Ovary (tissue), 9 donors: Measurements from ENCODE around the gene NCAPD2. TPM values are rescaled to one million over a fixed set of nuclear protein-coding genes. Genes with fewer than 3 reads are reported as not detected.

Experiments used
- DNase-seq, 5 donors: peaks; one replicate each; pipeline ENCODE4 v3.0.0-alpha.2; 2019 to 2020
- H3K27ac ChIP-seq, 2 donors: fragments of 200-600 bp; one replicate each; pipeline versions ENCODE4 v1.5.1 to v1.8.0; 2019 to 2022
- H3K27me3 ChIP-seq: fragments of 200-600 bp; one replicate; pipeline ENCODE4 v1.8.0; 2022
- H3K36me3 ChIP-seq: fragments of 200-600 bp; sonication (generic); one replicate; pipeline ENCODE4 v1.5.1; 2019
- H3K4me1 ChIP-seq: one replicate; pipeline ENCODE4 v1.8.1; 2013; ENCODE audit warnings: mild to moderate bottlenecking, moderate library complexity; ENCODE audit not compliant: insufficient read depth
- H3K4me3 ChIP-seq: fragments of 200-600 bp; sonication (generic); one replicate; pipeline ENCODE4 v1.5.1; 2017
- H3K9me3 ChIP-seq, 2 donors: fragments of 200-600 bp in 1 of 2; sonication (generic) in 1 of 2; one replicate each; pipeline versions ENCODE4 v1.5.1 to v1.8.1; 2013 to 2019; ENCODE audit warnings: mild to moderate bottlenecking in 1 of 2, moderate library complexity in 1 of 2
- EP300 ChIP-seq: sonication (generic); formaldehyde crosslinking; IDR thresholded peaks from one replicate; pipeline ENCODE4 v1.6.1; 2017; ENCODE audit warnings: antibody characterized with exemption
- POLR2A ChIP-seq: fragments of 450-650 bp; IDR thresholded peaks from one replicate; pipeline ENCODE4 v1.6.1; 2017; ENCODE audit warnings: antibody characterized with exemption, mild to moderate bottlenecking, moderate library complexity
- WGBS, 3 donors: extraction: QIAGEN DNeasy Blood & Tissue Kit in 1 of 3; methylation state at CpG; one replicate each; pipeline versions ENCODE4 v1.1.5 to v1.1.7; 2013 to 2017; 5-methylcytosine and 5-hydroxymethylcytosine counted together
- intact Hi-C, 4 donors: fragments of 100-400 bp; cut with DNase I; formaldehyde crosslinking; loops; one replicate each; pipeline versions ENCODE4 v1.11.0 to v1.15.1; 2022 to 2023
- polyA plus RNA-seq, 2 donors: library from polyadenylated mRNA; stranded (reverse); fragments of 200-250 nt in 1 of 2; fragments of 350-450 nt in 1 of 2; fragmentation: Illumina TruSeq in 1 of 2; extraction: RNeasy Lipid Tissue Mini Kit (QIAGEN cat#74804) in 1 of 2; gene quantifications; one replicate each; pipeline ENCODE4 v1.2.3, GENCODE V29; 2013 to 2014
- total RNA-seq, 7 donors: library from RNA; depleted of rRNA in 2 of 7; stranded (reverse); fragments of >200 nt in 2 of 7; fragmentation: NEBNext Ultra II Directional in 3 of 7; extraction: Animal tissue kit (Norgen Biotek cat#: 25700) in 3 of 7; gene quantifications; one replicate each; pipeline versions ENCODE4 v1.1.0 to v1.2.4, GENCODE V29; 2016 to 2023
- TF ChIP-seq, protein P1 (sequence below), 3 donors: fragments of 450-650 bp in 2 of 3; fragments of 200-600 bp in 1 of 3; IDR thresholded peaks; one replicate each; pipeline versions ENCODE4 v1.5.1 to v1.8.0; 2016 to 2022; ENCODE audit warnings: antibody characterized with exemption in 3 of 3, mild to moderate bottlenecking in 1 of 3
- donor health status: DM: no; HTN: no; CAD: no; lungs with moderate emphysema.
- donor health status: DM: no; HTN: no; CAD: no.
- donor health status: Bipolar disorder and iron deficiency.
- donor health status: DM: yes; HTN: yes; CAD: no.
- donor health status: DM: no; HTN: no; CAD: no.
- donor health status: DM: yes; HTN: yes; CAD: no.

The NCAPD2 gene
- total and polyA plus RNA-seq, 9 donors = 8.8 to 19.5 (median 16.4) TPM

GRCh38 chr12:6450091-6450868, 43.6 kb upstream of the NCAPD2 start:
- Histone ChIP-seq H3K36me3 (no peaks in the 10 kb centered on the region), H3K4me3 (peak overlapping the region; percentile 59), H3K27me3 (no peaks in the 10 kb centered on the region), H3K9me3 (no peaks in the 10 kb centered on the region), H3K4me1 (peaks cover 17% of the 10 kb centered on the region), H3K27ac (peak overlapping the region; percentile 94)
- 49 to 58% (median 50%) methylated on average over 16 of the region's 16 CpGs for WGBS, 3 donors
- TF ChIP-seq POLR2A (no peak), EP300 (no peak)
- TF ChIP-seq, protein P1, sequence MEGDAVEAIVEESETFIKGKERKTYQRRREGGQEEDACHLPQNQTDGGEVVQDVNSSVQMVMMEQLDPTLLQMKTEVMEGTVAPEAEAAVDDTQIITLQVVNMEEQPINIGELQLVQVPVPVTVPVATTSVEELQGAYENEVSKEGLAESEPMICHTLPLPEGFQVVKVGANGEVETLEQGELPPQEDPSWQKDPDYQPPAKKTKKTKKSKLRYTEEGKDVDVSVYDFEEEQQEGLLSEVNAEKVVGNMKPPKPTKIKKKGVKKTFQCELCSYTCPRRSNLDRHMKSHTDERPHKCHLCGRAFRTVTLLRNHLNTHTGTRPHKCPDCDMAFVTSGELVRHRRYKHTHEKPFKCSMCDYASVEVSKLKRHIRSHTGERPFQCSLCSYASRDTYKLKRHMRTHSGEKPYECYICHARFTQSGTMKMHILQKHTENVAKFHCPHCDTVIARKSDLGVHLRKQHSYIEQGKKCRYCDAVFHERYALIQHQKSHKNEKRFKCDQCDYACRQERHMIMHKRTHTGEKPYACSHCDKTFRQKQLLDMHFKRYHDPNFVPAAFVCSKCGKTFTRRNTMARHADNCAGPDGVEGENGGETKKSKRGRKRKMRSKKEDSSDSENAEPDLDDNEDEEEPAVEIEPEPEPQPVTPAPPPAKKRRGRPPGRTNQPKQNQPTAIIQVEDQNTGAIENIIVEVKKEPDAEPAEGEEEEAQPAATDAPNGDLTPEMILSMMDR (IDR thresholded peaks at IDR 0.05) = no peak
- intact Hi-C loops = no loop called here
- no peak for DNase-seq

DNA sequence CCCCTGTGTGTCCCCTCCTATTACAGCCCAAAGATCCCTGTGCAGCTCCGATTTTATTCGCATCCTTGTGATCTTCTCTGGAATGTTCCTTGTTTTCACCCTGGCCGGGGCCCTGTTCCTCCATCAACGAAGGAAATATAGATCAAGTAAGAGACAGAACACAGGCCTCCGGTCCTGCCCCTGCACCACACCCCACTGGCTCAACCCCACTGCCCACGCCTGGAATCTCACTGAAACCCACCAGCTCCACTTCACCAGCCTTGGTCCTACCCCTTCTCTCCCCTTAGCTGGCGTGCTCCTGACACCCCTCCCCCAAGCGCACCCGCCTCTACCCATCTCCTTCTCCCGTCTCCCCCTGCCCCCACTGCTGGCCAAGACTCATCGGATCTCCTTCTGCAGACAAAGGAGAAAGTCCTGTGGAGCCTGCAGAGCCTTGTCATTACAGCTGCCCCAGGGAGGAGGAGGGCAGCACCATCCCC, 43.0 kb upstream of the NCAPD2 start:
- TF ChIP-seq, protein P1 (IDR thresholded peaks at IDR 0.05) = no peak
- TF ChIP-seq POLR2A (no peak), EP300 (no peak)
- DNase-seq = peak in 2 of 5 donors; percentile 47 to 67
- WGBS, 3 donors = 2 to 3% (median 2%) methylated on average over 11 of the region's 11 CpGs
- Histone ChIP-seq H3K27me3 (no peaks in the 10 kb centered on the region), H3K9me3 (no peaks in the 10 kb centered on the region), H3K36me3 (no peaks in the 10 kb centered on the region), H3K4me3 (peak overlapping the region; percentile 59), H3K4me1 (peaks cover 17% of the 10 kb centered on the region), H3K27ac (peak overlapping the region; percentile 94)
- intact Hi-C loops = no loop called here

GRCh38 chr12:6451348-6452244, 42.3 kb upstream of the NCAPD2 start, which contains the start of gene TAPBPL:
Gene TAPBPL, plus strand, starts transcription at chr12:6452042. Its CDS starts 207 bp downstream, at chr12:6452249.
- H3K36me3 ChIP-seq = no peaks in the 10 kb centered on the region
- peak within 1 kb of the TSS; percentile 94 for H3K27ac ChIP-seq
- H3K9me3 ChIP-seq = no peaks in the 10 kb centered on the region
- TF ChIP-seq, protein P1 (IDR thresholded peaks at IDR 0.05) = peak in 1 of 3 donors; percentile 11
- no peak for TF ChIP-seq EP300
- TF ChIP-seq POLR2A = peak; percentile 40
- H3K4me3 ChIP-seq = peak within 1 kb of the TSS; percentile 59
- peak; percentile 80 to 84 (median 83) for DNase-seq
- intact Hi-C loops = no loop called here
- H3K27me3 ChIP-seq = no peaks in the 10 kb centered on the region
- 0 to 1% (median 1%) methylated on average over 27 of the region's 27 CpGs for WGBS, 3 donors
- H3K4me1 ChIP-seq = peaks cover 17% of the 10 kb centered on the region

DNA sequence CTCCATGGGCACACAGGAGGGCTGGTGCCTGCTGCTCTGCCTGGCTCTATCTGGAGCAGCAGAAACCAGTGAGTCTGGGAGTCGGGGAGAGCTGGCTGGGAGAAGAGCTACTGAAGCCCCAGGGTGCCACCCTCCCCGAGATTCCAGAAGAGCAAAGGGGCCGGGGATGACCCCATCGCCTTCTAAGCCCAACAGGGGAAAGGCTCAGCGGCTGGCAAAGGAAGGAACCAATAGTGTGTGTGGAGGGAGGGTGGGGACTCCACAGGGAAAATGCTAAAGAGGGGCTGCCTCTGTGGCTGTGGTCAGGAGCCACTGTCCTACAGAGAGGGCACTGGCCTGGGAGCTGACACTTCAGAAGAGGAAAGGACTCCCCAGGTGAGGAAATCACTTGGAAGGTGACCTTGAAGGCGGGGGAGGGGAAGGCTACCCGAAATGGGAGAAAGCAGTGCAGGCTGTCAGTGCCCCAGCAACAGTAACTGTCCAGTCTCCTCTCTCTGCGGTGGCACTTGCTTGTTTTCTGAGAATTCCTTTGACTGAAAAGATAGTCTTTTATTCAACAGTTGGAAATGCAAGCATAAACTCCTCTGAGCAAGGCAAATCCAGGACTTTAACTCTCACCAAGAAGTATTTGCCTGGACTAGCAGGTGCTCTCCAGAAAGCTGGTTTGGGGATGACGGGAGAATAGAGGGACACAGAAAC, 41.5 kb upstream of the NCAPD2 start:
- peak; percentile 47 to 64 (median 52) for DNase-seq
- Histone ChIP-seq H3K9me3 (no peaks in the 10 kb centered on the region), H3K4me1 (peaks cover 17% of the 10 kb centered on the region), H3K27ac (peak overlapping the region; percentile 94), H3K27me3 (no peaks in the 10 kb centered on the region), H3K4me3 (peak overlapping the region; percentile 59), H3K36me3 (no peaks in the 10 kb centered on the region)
- WGBS, 3 donors = 2 to 5% (median 3%) methylated on average over 9 of the region's 9 CpGs
- TF ChIP-seq EP300 = no peak
- TF ChIP-seq, protein P1 (IDR thresholded peaks at IDR 0.05) = no peak
- intact Hi-C loops = no loop called here
